K562 (cell line): ENCODE data around the gene BAIAP2. TPM values are rescaled to one million over a fixed set of nuclear protein-coding genes. Genes with fewer than 3 reads are reported as not detected.

Source experiments
- EHMT2 ChIP-seq: fragments of 450-650 bp; IDR thresholded peaks from 2 replicates; pipeline ENCODE4 v1.6.1; 2018; ENCODE audit warnings: antibody characterized with exemption
- ELF2 ChIP-seq: fragments of 250-450 bp; sonication (Bioruptor Pico); IDR thresholded peaks from 2 replicates; pipeline ENCODE4 v1.5.0; 2021; ENCODE audit warnings: mild to moderate bottlenecking
- HDAC3 ChIP-seq: fragments of 450-650 bp; IDR thresholded peaks from 2 replicates; pipeline ENCODE4 v1.6.1; 2018; ENCODE audit warnings: borderline replicate concordance, mild to moderate bottlenecking, moderate library complexity; ENCODE audit not compliant: partially characterized antibody
- KAT7 ChIP-seq: sonication (generic); formaldehyde crosslinking; IDR thresholded peaks from 2 replicates; pipeline ENCODE4 v1.8.0; 2022; ENCODE audit warnings: missing genetic modification reagents, mild to moderate bottlenecking, borderline replicate concordance
- KLF16 ChIP-seq: IDR thresholded peaks from 2 replicates; pipeline ENCODE4 v1.6.1; 2016; ENCODE audit warnings: antibody characterized with exemption
- NEUROD1 ChIP-seq: fragments of 150-350 bp; IDR thresholded peaks from 2 replicates; pipeline ENCODE4 v1.6.1; 2014; ENCODE audit warnings: borderline replicate concordance, low read length, low read depth; ENCODE audit not compliant: partially characterized antibody
- PRPF4 ChIP-seq: fragments of 200-400 bp; formaldehyde crosslinking; IDR thresholded peaks from one replicate; pipeline ENCODE4 v1.6.1; 2017; ENCODE audit warnings: low read length, low read depth, mild to moderate bottlenecking; ENCODE audit not compliant: insufficient read depth, poor library complexity, severe bottlenecking
- PTBP1 ChIP-seq: fragments of 200-400 bp; formaldehyde crosslinking; IDR thresholded peaks from 2 replicates; pipeline ENCODE4 v1.6.1; 2017; ENCODE audit warnings: low read depth, low read length
- RCOR1 ChIP-seq, 2 experiments: IDR thresholded peaks; 2 replicates each; pipeline ENCODE4 v1.6.1; 2012; ENCODE audit warnings: low read depth in 2 of 2, low read length in 2 of 2, borderline replicate concordance in 1 of 2, improper control_type of control experiment in 1 of 2
- RHOXF2B ChIP-seq: fragments of 250-450 bp; sonication (Bioruptor Pico); conservative IDR thresholded peaks from 2 replicates; pipeline ENCODE4 v1.5.1; 2021
- SMAD1 ChIP-seq: fragments of 150-350 bp; IDR thresholded peaks from 2 replicates; pipeline ENCODE4 v1.6.1; 2014; ENCODE audit warnings: low read length, low read depth; ENCODE audit not compliant: partially characterized antibody
- SMARCA5 ChIP-seq: fragments of 450-650 bp; IDR thresholded peaks from 2 replicates; pipeline ENCODE4 v1.6.1; 2016
- SRSF3 ChIP-seq: fragments of 200-400 bp; formaldehyde crosslinking; IDR thresholded peaks from 2 replicates; pipeline ENCODE4 v1.6.1; 2016; ENCODE audit warnings: mild to moderate bottlenecking, low read length, moderate library complexity; ENCODE audit not compliant: insufficient read depth
- STAG1 ChIP-seq: sonication (generic); formaldehyde crosslinking; IDR thresholded peaks from 2 replicates; pipeline ENCODE4 v1.5.0; 2020; ENCODE audit warnings: missing genetic modification reagents, borderline replicate concordance
- U2AF1 ChIP-seq: fragments of 200-400 bp; formaldehyde crosslinking; optimal IDR thresholded peaks from 2 replicates; pipeline ENCODE3; 2017; ENCODE audit warnings: mild to moderate bottlenecking, low read depth, low read length, moderate library complexity
- ZKSCAN3 ChIP-seq: fragments of 250-450 bp; sonication (Bioruptor Pico); IDR thresholded peaks from 2 replicates; pipeline ENCODE4 v1.4.0; 2020
- ZNF217 ChIP-seq: sonication (generic); formaldehyde crosslinking; IDR thresholded peaks from 2 replicates; pipeline ENCODE4 v1.8.0; 2022; ENCODE audit warnings: mild to moderate bottlenecking, missing genetic modification reagents
- ZNF830 ChIP-seq: fragments of 250-450 bp; sonication (Bioruptor Pico); IDR thresholded peaks from 2 replicates; pipeline ENCODE4 v1.5.0; 2021; ENCODE audit warnings: mild to moderate bottlenecking
- polyA plus RNA-seq, 8 experiments: library from polyadenylated mRNA; depleted of rRNA in 4 of 8; stranded (reverse) in 5 of 8; unstranded in 3 of 8; fragments of >200 nt; fragmentation: Nextera tagmentation in 2 of 8; fragmentation: Illumina TruSeq in 1 of 8; extraction: Ambion mirVana in 2 of 8; extraction: Trizol in 1 of 8; gene quantifications; 2 replicates each; pipeline versions ENCODE4 v1.2.1 to v1.2.3, GENCODE V29; 2011 to 2014; ENCODE audit warnings: inconsistent platforms in 1 of 8, missing spikeins in 1 of 8
- total RNA-seq, 7 experiments: library from RNA; depleted of rRNA in 6 of 7; stranded (reverse); fragments of >200 nt in 6 of 7; fragmentation: Illumina TruSeq in 2 of 7; extraction: Trizol in 2 of 7; gene quantifications; 2 replicates each; pipeline versions ENCODE4 v1.2.1 to v1.2.3, GENCODE V29; 2011 to 2021; ENCODE audit warnings: low replicate concordance in 1 of 7
- TF ChIP-seq, protein P1 (sequence below): fragments of 150-350 bp; IDR thresholded peaks from 2 replicates; pipeline ENCODE4 v1.6.1; 2014; ENCODE audit warnings: low read depth, mild to moderate bottlenecking, low read length, borderline replicate concordance
- TF ChIP-seq, protein P2 (sequence below): fragments of 450-650 bp; IDR thresholded peaks from 2 replicates; pipeline ENCODE4 v1.6.1; 2016
- TF ChIP-seq, protein P3 (sequence below): fragments of 450-650 bp; IDR thresholded peaks from one replicate; pipeline ENCODE4 v1.6.1; 2018; ENCODE audit warnings: mild to moderate bottlenecking, moderate library complexity; ENCODE audit not compliant: partially characterized antibody
- TF ChIP-seq, protein P4 (sequence below), 2 experiments: fragments of 450-650 bp in 1 of 2; sonication (generic) in 1 of 2; formaldehyde crosslinking in 1 of 2; IDR thresholded peaks in 1 of 2; conservative IDR thresholded peaks in 1 of 2; 2 replicates each; pipeline versions ENCODE4 v1.6.1 to v1.8.1; 2016 to 2023; ENCODE audit warnings: mild to moderate bottlenecking in 2 of 2, moderate library complexity in 2 of 2, inconsistent platforms in 1 of 2, missing genetic modification reagents in 1 of 2

BAIAP2 gene
- total and polyA plus RNA-seq, 9 of the 15 experiments (the other 6 are each of a cell fraction or from before 2014, with no cell fraction given): 2.3 to 51.6 (median 18.4) TPM

DNA sequence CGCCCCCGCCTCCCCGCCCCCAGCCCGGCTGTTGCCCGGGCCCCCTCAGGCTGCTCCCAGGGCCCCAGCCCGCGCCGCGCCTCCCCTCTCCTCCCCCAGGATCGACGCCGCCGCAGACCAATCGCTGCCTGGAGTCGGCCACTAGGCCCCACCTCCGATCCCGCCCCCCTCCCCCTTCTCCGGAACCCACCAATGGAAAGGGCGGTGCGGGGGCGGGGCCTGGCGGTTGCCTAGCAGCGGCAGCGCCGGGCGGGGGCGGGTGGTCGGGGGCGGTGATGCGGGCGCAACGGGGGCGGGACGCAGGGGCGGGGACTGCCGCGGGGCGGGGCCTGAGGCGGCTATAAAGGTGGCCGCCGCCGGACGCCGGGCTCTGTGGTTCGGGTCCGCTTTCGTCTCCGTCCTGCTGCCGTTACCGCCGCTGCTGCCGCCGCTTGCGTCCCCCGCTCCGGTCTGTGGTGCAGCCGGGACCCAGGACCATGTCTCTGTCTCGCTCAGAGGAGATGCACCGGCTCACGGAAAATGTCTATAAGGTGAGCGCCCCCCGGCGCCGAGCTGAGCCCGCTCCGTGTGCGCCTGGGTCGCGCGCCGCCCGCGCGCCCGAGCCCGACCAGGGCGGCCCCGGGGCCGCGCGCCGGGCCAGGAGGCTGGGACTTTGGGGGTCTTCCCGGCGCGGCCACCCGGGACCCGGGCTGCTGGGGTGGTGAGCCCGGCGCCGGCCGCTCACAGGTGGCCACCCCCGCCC, at the start of gene BAIAP2 (continued):
- TF ChIP-seq U2AF1 (no peak), KLF16 (0 out of 2 replicates have a peak, but pooled peaks have one; percentile 5), ZKSCAN3 (no peak), KAT7 (CRISPR knock-in tag) (peak; percentile 38; the same call in 1 of the 2 replicates), RHOXF2B (CRISPR knock-in tag) (no peak), PRPF4 (peak; percentile 82), ELF2 (CRISPR knock-in tag) (no peak), PTBP1 (no peak), SRSF3 (no peak), EHMT2 (no peak), RCOR1 (IDR thresholded peaks at IDR 0.05; ENCODE audit: borderline replicate concordance in 1 of 2, low read depth in 2 of 2, low read length in 2 of 2) (no peak), NEUROD1 (peak; percentile 41), HDAC3 (no peak), ZNF830 (CRISPR knock-in tag) (no peak), SMAD1 (no peak), STAG1 (CRISPR knock-in tag) (no peak), SMARCA5 (no peak), ZNF217 (CRISPR knock-in tag) (no peak)
- TF ChIP-seq, protein P1, sequence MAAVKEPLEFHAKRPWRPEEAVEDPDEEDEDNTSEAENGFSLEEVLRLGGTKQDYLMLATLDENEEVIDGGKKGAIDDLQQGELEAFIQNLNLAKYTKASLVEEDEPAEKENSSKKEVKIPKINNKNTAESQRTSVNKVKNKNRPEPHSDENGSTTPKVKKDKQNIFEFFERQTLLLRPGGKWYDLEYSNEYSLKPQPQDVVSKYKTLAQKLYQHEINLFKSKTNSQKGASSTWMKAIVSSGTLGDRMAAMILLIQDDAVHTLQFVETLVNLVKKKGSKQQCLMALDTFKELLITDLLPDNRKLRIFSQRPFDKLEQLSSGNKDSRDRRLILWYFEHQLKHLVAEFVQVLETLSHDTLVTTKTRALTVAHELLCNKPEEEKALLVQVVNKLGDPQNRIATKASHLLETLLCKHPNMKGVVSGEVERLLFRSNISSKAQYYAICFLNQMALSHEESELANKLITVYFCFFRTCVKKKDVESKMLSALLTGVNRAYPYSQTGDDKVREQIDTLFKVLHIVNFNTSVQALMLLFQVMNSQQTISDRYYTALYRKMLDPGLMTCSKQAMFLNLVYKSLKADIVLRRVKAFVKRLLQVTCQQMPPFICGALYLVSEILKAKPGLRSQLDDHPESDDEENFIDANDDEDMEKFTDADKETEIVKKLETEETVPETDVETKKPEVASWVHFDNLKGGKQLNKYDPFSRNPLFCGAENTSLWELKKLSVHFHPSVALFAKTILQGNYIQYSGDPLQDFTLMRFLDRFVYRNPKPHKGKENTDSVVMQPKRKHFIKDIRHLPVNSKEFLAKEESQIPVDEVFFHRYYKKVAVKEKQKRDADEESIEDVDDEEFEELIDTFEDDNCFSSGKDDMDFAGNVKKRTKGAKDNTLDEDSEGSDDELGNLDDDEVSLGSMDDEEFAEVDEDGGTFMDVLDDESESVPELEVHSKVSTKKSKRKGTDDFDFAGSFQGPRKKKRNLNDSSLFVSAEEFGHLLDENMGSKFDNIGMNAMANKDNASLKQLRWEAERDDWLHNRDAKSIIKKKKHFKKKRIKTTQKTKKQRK: no peak
- TF ChIP-seq, protein P2, sequence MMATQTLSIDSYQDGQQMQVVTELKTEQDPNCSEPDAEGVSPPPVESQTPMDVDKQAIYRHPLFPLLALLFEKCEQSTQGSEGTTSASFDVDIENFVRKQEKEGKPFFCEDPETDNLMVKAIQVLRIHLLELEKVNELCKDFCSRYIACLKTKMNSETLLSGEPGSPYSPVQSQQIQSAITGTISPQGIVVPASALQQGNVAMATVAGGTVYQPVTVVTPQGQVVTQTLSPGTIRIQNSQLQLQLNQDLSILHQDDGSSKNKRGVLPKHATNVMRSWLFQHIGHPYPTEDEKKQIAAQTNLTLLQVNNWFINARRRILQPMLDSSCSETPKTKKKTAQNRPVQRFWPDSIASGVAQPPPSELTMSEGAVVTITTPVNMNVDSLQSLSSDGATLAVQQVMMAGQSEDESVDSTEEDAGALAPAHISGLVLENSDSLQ: peak; percentile 97
- TF ChIP-seq, protein P3, sequence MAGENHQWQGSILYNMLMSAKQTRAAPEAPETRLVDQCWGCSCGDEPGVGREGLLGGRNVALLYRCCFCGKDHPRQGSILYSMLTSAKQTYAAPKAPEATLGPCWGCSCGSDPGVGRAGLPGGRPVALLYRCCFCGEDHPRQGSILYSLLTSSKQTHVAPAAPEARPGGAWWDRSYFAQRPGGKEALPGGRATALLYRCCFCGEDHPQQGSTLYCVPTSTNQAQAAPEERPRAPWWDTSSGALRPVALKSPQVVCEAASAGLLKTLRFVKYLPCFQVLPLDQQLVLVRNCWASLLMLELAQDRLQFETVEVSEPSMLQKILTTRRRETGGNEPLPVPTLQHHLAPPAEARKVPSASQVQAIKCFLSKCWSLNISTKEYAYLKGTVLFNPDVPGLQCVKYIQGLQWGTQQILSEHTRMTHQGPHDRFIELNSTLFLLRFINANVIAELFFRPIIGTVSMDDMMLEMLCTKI: no peak
- TF ChIP-seq, protein P4, sequence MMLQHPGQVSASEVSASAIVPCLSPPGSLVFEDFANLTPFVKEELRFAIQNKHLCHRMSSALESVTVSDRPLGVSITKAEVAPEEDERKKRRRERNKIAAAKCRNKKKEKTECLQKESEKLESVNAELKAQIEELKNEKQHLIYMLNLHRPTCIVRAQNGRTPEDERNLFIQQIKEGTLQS (IDR thresholded peaks at IDR 0.05): no peak
- TF ChIP-seq, protein P4 (CRISPR knock-in tag; conservative IDR thresholded peaks at IDR 0.05): no peak
